Ishikawa (cell line): ENCODE data around the gene SOCS2.

ENCODE experiments used
- RAD21 ChIP-seq: IDR thresholded peaks from 2 replicates; pipeline ENCODE4 v1.6.1; 2012; ENCODE audit warnings: low read depth
- TCF12 ChIP-seq: IDR thresholded peaks from 2 replicates; pipeline ENCODE4 v1.6.1; 2012; ENCODE audit warnings: low read depth

DNA sequence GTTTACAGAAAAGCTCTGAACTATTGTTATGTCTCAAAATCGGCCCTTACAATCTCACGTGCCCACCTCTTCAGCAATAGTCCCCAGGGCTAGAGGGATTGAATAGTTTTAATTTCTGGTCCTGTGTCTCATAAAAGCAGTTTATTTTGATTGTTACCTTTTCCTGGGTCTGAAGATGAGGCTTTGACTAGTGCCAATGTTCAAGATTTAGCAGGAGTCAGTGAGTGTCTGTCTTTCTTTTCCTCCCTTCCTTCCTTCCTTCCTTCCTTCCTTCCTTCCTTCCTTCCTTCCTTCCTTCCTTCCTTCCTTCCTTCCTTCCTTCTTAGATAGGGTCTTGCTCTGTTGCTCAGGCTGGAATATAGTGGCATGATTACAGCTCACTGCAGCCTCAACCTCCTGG lies 24.7 kb upstream of the SOCS2 start:
- TF ChIP-seq TCF12 (no peak), RAD21 (no peak)
